PC-9 (cell line): Measurements from ENCODE around the gene GLCCI1. TPM values are rescaled to one million over a fixed set of nuclear protein-coding genes. Genes with fewer than 3 reads are reported as not detected.

Experiments
- BruUV-seq: library from RNA; stranded (reverse); fragments of 400-500 nt; replicated peaks from 2 replicates; lab custom pipeline; 2021; lab: Mats Ljungman, UMichigan
- CTCF ChIA-PET: fragments of 300-600 bp; sonication (Branson Sonifier 250); formaldehyde crosslinking; loops from one replicate; lab custom pipeline; 2022; ENCODE audit warnings: antibody characterized with exemption; lab: Charles Lee
- POLR2A ChIA-PET: fragments of 300-600 bp; sonication (Branson Sonifier 250); formaldehyde crosslinking; loops from one replicate; lab custom pipeline; 2022; ENCODE audit warnings: antibody characterized with exemption; ENCODE audit not compliant: unreplicated experiment; lab: Charles Lee
- DNase-seq, 2 experiments: peaks; one replicate each; pipeline versions ENCODE4 v3.0.0 to v3.0.0-alpha.2; 2015 to 2022; ENCODE audit warnings: mixed read lengths in 1 of 2
- H2AFZ ChIP-seq: fragments of 200-600 bp; sonication (generic); 2 replicates; pipeline ENCODE4 v1.8.1; 2017; ENCODE audit warnings: antibody characterized with exemption
- H3F3A ChIP-seq: fragments of 200-600 bp; sonication (generic); 2 replicates; pipeline ENCODE4 v1.8.1; 2017; ENCODE audit warnings: antibody characterized with exemption, mild to moderate bottlenecking, low read depth; ENCODE audit not compliant: insufficient read depth
- H3K27ac ChIP-seq: fragments of 200-600 bp; sonication (generic); 2 replicates; pipeline ENCODE4 v1.6.1; 2016; ENCODE audit warnings: mixed run types
- H3K27me3 ChIP-seq: fragments of 200-600 bp; sonication (generic); 2 replicates; pipeline ENCODE4 v1.6.1; 2016; ENCODE audit warnings: low read depth, mixed run types; ENCODE audit not compliant: insufficient read depth
- H3K36me3 ChIP-seq: fragments of 200-600 bp; sonication (generic); 2 replicates; pipeline ENCODE4 v1.6.1; 2016; ENCODE audit warnings: low read depth, mixed run types
- H3K4me1 ChIP-seq: fragments of 200-600 bp; sonication (generic); replicated peaks from 2 replicates; pipeline ENCODE4 v1.6.1; 2016; ENCODE audit warnings: mixed run types; ENCODE audit not compliant: insufficient read depth
- H3K4me2 ChIP-seq: fragments of 200-600 bp; sonication (generic); 2 replicates; pipeline ENCODE4 v1.6.1; 2017; ENCODE audit warnings: mixed run types
- H3K4me3 ChIP-seq: fragments of 200-600 bp; sonication (generic); 2 replicates; pipeline ENCODE4 v1.6.1; 2016; ENCODE audit warnings: mixed run types
- H3K79me2 ChIP-seq: fragments of 200-600 bp; sonication (generic); 2 replicates; pipeline ENCODE4 v1.6.1; 2017; ENCODE audit warnings: low read depth, mixed run types
- H3K9me2 ChIP-seq: fragments of 200-600 bp; sonication (generic); 2 replicates; pipeline ENCODE4 v1.8.1; 2017; ENCODE audit warnings: mild to moderate bottlenecking; ENCODE audit not compliant: insufficient read depth
- H3K9me3 ChIP-seq: fragments of 200-600 bp; sonication (generic); 2 replicates; pipeline ENCODE4 v1.8.1; 2016; ENCODE audit warnings: low read depth; ENCODE audit not compliant: insufficient read depth
- H4K20me1 ChIP-seq: fragments of 200-600 bp; sonication (generic); 2 replicates; pipeline ENCODE4 v1.8.1; 2017; ENCODE audit not compliant: insufficient read depth
- EZH2 ChIP-seq: fragments of 200-600 bp; sonication (generic); IDR thresholded peaks from 2 replicates; pipeline ENCODE4 v1.8.0; 2017; ENCODE audit warnings: antibody characterized with exemption, low read depth
- intact Hi-C: fragments of 100-400 bp; cut with micrococcal nuclease; formaldehyde crosslinking; loops from one replicate; pipeline ENCODE4 v1.10.0; 2022; ENCODE audit not compliant: unreplicated experiment
- total RNA-seq: library from RNA; stranded (reverse); gene quantifications from 2 replicates; pipeline ENCODE4 v1.2.3, GENCODE V29; 2021
- TF ChIP-seq, protein P1 (sequence below): fragments of 200-600 bp; sonication (generic); conservative IDR thresholded peaks from 2 replicates; pipeline ENCODE4 v1.6.1; 2017; ENCODE audit warnings: mixed run types, antibody characterized with exemption, mild to moderate bottlenecking, moderate library complexity

The GLCCI1 gene
- total RNA-seq, 1 experiment from 2014 or later: 42.1 TPM

DNA sequence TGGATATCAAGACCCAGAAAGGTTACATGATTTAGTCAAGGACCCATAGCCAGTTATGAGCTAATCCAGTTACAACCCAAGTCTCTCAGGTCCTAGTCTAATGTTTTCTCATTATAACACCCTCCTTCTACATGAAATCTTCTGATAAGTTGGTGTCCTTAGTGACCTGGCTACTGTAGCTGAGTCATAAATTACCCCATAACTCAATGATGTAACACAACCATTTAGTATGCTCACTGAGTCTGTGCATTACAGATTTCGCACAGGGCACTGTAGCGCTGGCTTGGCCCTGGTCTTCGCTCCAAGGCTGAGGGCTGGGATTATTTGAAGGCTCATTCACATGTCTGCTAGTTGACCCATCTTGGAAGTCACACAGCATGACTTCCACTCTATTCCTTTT, 36.0 kb upstream of the GLCCI1 start:
- no peaks in the 10 kb centered on the region for H3F3A ChIP-seq
- no peaks in the 10 kb centered on the region for H3K4me1 ChIP-seq
- ChIA-PET POLR2A (no interaction called here), CTCF (interaction anchor here (0.6 kb wide), 1 partner anchor 66 kb away, joined by 4 read pairs; no protein-coding TSS in a partner anchor)
- no TSS peak for BruUV-seq
- H4K20me1 ChIP-seq: no peaks in the 10 kb centered on the region
- DNase-seq: no peak
- H3K27me3 ChIP-seq: no peaks in the 10 kb centered on the region
- no peak overlapping the region for H3K27ac ChIP-seq
- no peak overlapping the region for H2AFZ ChIP-seq
- H3K4me3 ChIP-seq: no peak overlapping the region
- no peaks in the 10 kb centered on the region for H3K9me2 ChIP-seq
- no peaks in the 10 kb centered on the region for H3K79me2 ChIP-seq
- intact Hi-C loops: no loop called here
- TF ChIP-seq EZH2: no peak
- TF ChIP-seq, protein P1, sequence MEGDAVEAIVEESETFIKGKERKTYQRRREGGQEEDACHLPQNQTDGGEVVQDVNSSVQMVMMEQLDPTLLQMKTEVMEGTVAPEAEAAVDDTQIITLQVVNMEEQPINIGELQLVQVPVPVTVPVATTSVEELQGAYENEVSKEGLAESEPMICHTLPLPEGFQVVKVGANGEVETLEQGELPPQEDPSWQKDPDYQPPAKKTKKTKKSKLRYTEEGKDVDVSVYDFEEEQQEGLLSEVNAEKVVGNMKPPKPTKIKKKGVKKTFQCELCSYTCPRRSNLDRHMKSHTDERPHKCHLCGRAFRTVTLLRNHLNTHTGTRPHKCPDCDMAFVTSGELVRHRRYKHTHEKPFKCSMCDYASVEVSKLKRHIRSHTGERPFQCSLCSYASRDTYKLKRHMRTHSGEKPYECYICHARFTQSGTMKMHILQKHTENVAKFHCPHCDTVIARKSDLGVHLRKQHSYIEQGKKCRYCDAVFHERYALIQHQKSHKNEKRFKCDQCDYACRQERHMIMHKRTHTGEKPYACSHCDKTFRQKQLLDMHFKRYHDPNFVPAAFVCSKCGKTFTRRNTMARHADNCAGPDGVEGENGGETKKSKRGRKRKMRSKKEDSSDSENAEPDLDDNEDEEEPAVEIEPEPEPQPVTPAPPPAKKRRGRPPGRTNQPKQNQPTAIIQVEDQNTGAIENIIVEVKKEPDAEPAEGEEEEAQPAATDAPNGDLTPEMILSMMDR: no peak
- H3K36me3 ChIP-seq: no peaks in the 10 kb centered on the region
- no peak overlapping the region for H3K4me2 ChIP-seq
- no peaks in the 10 kb centered on the region; the same call in 1 of the 2 replicates for H3K9me3 ChIP-seq

DNA sequence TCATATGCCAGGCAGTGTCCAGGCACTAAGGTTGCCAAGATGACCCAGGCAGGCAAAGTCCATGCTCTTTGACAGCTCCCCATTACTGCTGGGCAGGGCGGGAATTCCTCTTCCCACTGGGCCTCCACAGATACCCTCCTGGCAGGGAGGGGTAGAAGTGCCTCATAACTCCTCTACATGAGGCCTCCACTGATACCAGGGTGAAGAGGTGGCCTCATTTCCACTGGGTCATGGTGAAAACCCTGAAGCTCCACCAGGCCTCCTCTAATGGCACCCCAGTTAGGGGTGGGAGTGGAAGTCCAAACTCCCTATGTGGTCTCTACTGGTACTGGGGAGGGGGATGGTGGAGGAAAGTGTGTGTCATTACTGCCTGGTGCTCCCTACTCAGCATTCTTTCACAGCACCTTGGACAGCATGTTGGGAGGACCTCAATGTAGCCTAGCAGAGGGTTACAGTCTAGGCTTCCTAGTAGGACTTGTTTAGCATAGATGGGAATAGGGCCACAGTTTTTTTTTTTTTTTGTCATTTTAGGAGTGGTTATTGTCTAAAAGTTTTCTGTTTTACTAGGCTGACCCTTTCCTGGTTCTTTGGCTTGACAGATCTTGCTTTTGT, 34.6 kb upstream of the GLCCI1 start:
- Histone ChIP-seq H3K27me3 (no peaks in the 10 kb centered on the region), H3K4me2 (no peak overlapping the region), H3K4me3 (no peak overlapping the region), H3K27ac (no peak overlapping the region), H4K20me1 (no peaks in the 10 kb centered on the region), H3K9me2 (no peaks in the 10 kb centered on the region), H3F3A (no peaks in the 10 kb centered on the region), H3K9me3 (no peaks in the 10 kb centered on the region), H2AFZ (no peak overlapping the region), H3K4me1 (no peaks in the 10 kb centered on the region), H3K36me3 (no peaks in the 10 kb centered on the region), H3K79me2 (no peaks in the 10 kb centered on the region)
- POLR2A ChIA-PET: interaction anchor here (0.7 kb wide), 1 partner anchor 252 kb away, joined by 5 read pairs; no protein-coding TSS in a partner anchor
- TF ChIP-seq, protein P1: no peak
- no peak for TF ChIP-seq EZH2
- CTCF ChIA-PET: interaction anchor here (0.6 kb wide), 1 partner anchor 173 kb away, joined by 6 read pairs; no protein-coding TSS in a partner anchor
- no TSS peak for BruUV-seq
- intact Hi-C loops: no loop called here
- no peak for DNase-seq

DNA sequence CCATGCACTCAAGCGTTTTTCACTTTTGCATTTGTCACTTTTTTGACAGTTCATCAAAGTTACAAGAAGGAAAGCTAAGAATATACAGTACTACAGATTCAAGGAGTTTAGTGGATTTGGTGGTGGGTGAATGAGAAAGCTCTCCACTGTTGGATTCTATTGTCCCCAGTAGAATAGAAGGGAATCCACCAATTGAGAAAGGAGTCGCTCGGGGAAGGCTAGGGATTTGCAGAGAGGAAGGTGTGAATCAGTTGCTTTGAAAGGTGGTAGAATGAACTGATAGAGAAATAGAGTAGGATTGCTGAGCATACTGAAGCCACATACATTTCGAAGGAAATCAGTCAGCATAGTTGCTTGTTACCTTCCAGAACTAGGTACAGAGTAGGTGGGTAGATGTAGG, 33.7 kb upstream of the GLCCI1 start:
- no TSS peak for BruUV-seq
- Histone ChIP-seq H3K27ac (no peak overlapping the region), H3K36me3 (no peaks in the 10 kb centered on the region), H3K27me3 (no peaks in the 10 kb centered on the region), H3K9me2 (no peaks in the 10 kb centered on the region), H3K9me3 (no peaks in the 10 kb centered on the region), H3K4me3 (no peak overlapping the region), H2AFZ (no peak overlapping the region), H3K79me2 (no peaks in the 10 kb centered on the region), H3K4me1 (no peaks in the 10 kb centered on the region), H4K20me1 (no peaks in the 10 kb centered on the region), H3K4me2 (no peak overlapping the region), H3F3A (no peaks in the 10 kb centered on the region)
- no peak for DNase-seq
- intact Hi-C loops: no loop called here
- TF ChIP-seq, protein P1: no peak
- TF ChIP-seq EZH2: no peak
- CTCF ChIA-PET: no interaction called here
- POLR2A ChIA-PET: no interaction called here
